HG03354 (cell line): ENCODE data around the gene GK2.

ENCODE experiments used
- ATAC-seq: cut with Tn5 transposase; IDR thresholded peaks from one replicate; pipeline ENCODE4 v1.9.1; 2021; ENCODE audit warnings: mild to moderate bottlenecking; ENCODE audit not compliant: unreplicated experiment, poor library complexity, severe bottlenecking

GK2 gene

GRCh38 chr4:79395841-79396240 lies 12.2 kb downstream of the GK2 start:
- ATAC-seq: no peak

- ATAC-seq: no peak
Measured at GRCh38 chr4:79390890-79391289, 17.1 kb downstream of the GK2 start.

GRCh38 chr4:79385641-79386040 lies 22.4 kb downstream of the GK2 start:
- ATAC-seq: no peak

GRCh38 chr4:79381161-79381560 lies 26.9 kb downstream of the GK2 start:
- no peak for ATAC-seq

GRCh38 chr4:79370026-79370425 lies 38.0 kb downstream of the GK2 start:
- ATAC-seq: no peak

- no peak for ATAC-seq
Measured at GRCh38 chr4:79367096-79367495, 40.9 kb downstream of the GK2 start.

GRCh38 chr4:79366422-79366821 lies 41.6 kb downstream of the GK2 start:
- no peak for ATAC-seq

GRCh38 chr4:79364061-79364460 lies 44.0 kb downstream of the GK2 start:
- ATAC-seq: no peak

- no peak for ATAC-seq
Measured at GRCh38 chr4:79362626-79363025, 45.4 kb downstream of the GK2 start.

- no peak for ATAC-seq
Measured at GRCh38 chr4:79360006-79360405, 48.0 kb downstream of the GK2 start.

- no peak for ATAC-seq
Measured at GRCh38 chr4:79358438-79358837, 49.6 kb downstream of the GK2 start.

- ATAC-seq: no peak
Measured at GRCh38 chr4:79357365-79357764, 50.7 kb downstream of the GK2 start.
